SJCRH30 (cell line): ENCODE results near the gene PLEKHB1. TPM values are rescaled to one million over a fixed set of nuclear protein-coding genes. Genes with fewer than 3 reads are reported as not detected.

Experiments
- DNase-seq, 2 experiments: peaks; one replicate each; pipeline ENCODE4 v3.0.0-alpha.2; 2015 to 2020
- H3K27ac ChIP-seq: fragments of 250-450 bp; sonication (Bioruptor Pico); 2 replicates; pipeline ENCODE4 v1.5.1; 2020; ENCODE audit warnings: mild to moderate bottlenecking, moderate library complexity
- H3K27me3 ChIP-seq: fragments of 250-450 bp; sonication (Bioruptor Pico); 2 replicates; pipeline ENCODE4 v1.5.1; 2020; ENCODE audit warnings: mild to moderate bottlenecking, moderate library complexity
- H3K36me3 ChIP-seq: fragments of 250-450 bp; sonication (Bioruptor Pico); 2 replicates; pipeline ENCODE4 v1.5.1; 2020; ENCODE audit warnings: mild to moderate bottlenecking, moderate library complexity
- H3K4me1 ChIP-seq: fragments of 250-450 bp; sonication (Bioruptor Pico); 2 replicates; pipeline ENCODE4 v1.5.1; 2020; ENCODE audit warnings: mild to moderate bottlenecking, moderate library complexity
- H3K4me3 ChIP-seq: fragments of 250-450 bp; sonication (Bioruptor Pico); 2 replicates; pipeline ENCODE4 v1.5.1; 2020; ENCODE audit warnings: mild to moderate bottlenecking, moderate library complexity
- H3K9me3 ChIP-seq: fragments of 250-450 bp; sonication (Bioruptor Pico); replicated peaks from 2 replicates; pipeline ENCODE4 v1.5.1; 2020; ENCODE audit warnings: mild to moderate bottlenecking, moderate library complexity
- total RNA-seq: library from RNA; depleted of rRNA; stranded (reverse); fragments of >200 nt; shearing (Covaris generic); gene quantifications from 2 replicates; pipeline ENCODE4 v1.2.3, GENCODE V29; 2014; rRNA removed

Gene PLEKHB1
- total RNA-seq, result 5.3 and 5.4 TPM in 2 replicates

GRCh38 chr11:73645972-73646631, at the start of gene PLEKHB1:
Gene PLEKHB1, plus strand, starts transcription at chr11:73646581. Its CDS starts 28 bp downstream, at chr11:73646609.
- no peak within 1 kb of the TSS for H3K4me3 ChIP-seq
- H3K27me3 ChIP-seq, result no peaks in the 10 kb centered on the region

DNA sequence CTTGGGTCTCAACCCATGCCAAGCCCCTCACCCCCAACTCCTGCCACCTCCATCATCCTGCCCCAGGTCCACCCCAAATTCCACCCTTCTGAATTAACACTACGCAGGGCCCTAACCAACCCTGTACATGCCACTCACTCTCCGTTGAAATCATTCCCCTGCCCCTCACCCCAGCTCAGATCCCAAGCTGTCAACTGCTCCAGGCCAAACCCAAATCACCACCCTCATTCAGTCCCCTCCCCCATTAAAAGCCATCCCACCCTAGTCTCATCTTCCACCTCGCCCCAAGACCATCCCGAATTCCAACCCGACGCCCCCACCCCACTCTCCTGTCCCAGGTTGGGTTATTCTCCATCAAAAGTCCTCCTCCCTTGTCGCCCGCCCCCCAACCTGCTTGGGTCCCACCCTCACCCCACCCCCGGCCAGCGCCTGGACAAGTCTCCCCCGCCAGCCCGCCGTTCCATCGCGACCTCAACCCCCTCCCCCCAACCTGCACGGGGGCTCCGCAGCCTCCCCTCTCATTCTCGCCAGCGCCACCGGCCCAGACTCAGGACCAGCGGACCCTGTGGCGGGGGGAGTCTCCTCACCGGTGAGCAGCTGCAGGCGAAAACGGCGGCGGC, 48.9 kb upstream of the PLEKHB1 start:
- Histone ChIP-seq H3K9me3 (no peaks in the 10 kb centered on the region), H3K27ac (peak overlapping the region; percentile 89)

More at GRCh38 chr11:73645972-73646631, at the start of gene PLEKHB1:
- Histone ChIP-seq H3K4me1 (0 out of 2 replicates have a peak, but pooled peaks cover 2% of the 10 kb centered on the region), H3K36me3 (no peaks in the 10 kb centered on the region), H3K27ac (no peak within 1 kb of the TSS), H3K9me3 (no peaks in the 10 kb centered on the region)
- no peak for DNase-seq

DNA sequence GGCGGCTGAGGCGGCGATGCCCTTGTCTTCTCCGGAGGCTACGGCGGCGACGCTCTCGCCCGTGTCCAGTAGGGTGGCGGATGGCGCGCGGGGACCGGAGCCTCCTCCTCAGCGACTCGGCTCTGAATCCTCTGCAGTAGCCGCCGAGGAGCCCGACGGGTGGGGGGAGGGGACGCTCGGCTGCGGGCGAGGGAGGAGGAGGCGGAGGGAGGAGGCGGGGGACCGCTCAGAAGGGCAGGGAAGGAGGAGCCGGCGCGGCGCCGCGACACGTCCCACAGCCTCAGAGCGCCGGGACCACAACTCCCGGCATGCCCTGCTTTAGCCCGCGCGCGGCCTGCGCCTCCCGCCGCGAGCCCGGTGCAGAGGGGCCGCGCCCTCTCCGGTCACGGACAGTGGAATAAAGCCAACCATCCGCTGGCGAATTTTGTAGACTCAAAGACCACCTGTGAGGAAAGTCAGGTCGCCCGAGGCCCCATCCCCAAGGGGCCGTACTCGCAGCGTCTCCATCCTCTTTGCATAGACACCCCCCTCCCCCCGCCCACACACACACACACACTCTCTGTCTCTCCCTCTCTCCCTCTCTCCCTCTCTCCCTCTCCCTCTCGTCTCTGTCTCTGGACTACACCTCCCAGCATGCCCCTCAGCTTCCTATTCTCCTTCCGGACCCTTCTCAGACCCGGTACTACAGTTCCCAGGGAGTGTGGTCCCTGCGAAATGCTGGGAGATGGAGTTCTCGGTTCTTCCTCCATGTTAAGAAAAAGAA, 48.2 kb upstream of the PLEKHB1 start, which contains the start of gene FAM168A:
Gene FAM168A (minus strand): TSS at position 157 of the 763 bp plus-strand sequence. CDS start 129,638 bp downstream, outside the sequence.
- Histone ChIP-seq H3K36me3 (no peaks in the 10 kb centered on the region), H3K9me3 (no peaks in the 10 kb centered on the region), H3K4me1 (peaks cover 2% of the 10 kb centered on the region; the same call in 1 of the 2 replicates), H3K27ac (peak within 1 kb of the TSS; percentile 89), H3K27me3 (no peaks in the 10 kb centered on the region), H3K4me3 (peak within 1 kb of the TSS; percentile 82)
- peak; percentile 95 to 98 for DNase-seq

More for the DNA sequence above, 48.9 kb upstream of the PLEKHB1 start:
- H3K4me1 ChIP-seq, result peaks cover 2% of the 10 kb centered on the region; the same call in 1 of the 2 replicates
- peak; percentile 6 to 19 for DNase-seq
- no peaks in the 10 kb centered on the region for H3K27me3 ChIP-seq
- peak overlapping the region; percentile 82 for H3K4me3 ChIP-seq
- H3K36me3 ChIP-seq, result no peaks in the 10 kb centered on the region

GRCh38 chr11:73598719-73599379, 47.5 kb upstream of the PLEKHB1 start:
- peak overlapping the region; percentile 82 for H3K4me3 ChIP-seq
- peak in 1 of 2 experiments; percentile 34 for DNase-seq
- no peaks in the 10 kb centered on the region for H3K27me3 ChIP-seq
- no peaks in the 10 kb centered on the region for H3K9me3 ChIP-seq
- peaks cover 2% of the 10 kb centered on the region; the same call in 1 of the 2 replicates for H3K4me1 ChIP-seq
- peak overlapping the region; percentile 89 for H3K27ac ChIP-seq
- no peaks in the 10 kb centered on the region for H3K36me3 ChIP-seq

DNA sequence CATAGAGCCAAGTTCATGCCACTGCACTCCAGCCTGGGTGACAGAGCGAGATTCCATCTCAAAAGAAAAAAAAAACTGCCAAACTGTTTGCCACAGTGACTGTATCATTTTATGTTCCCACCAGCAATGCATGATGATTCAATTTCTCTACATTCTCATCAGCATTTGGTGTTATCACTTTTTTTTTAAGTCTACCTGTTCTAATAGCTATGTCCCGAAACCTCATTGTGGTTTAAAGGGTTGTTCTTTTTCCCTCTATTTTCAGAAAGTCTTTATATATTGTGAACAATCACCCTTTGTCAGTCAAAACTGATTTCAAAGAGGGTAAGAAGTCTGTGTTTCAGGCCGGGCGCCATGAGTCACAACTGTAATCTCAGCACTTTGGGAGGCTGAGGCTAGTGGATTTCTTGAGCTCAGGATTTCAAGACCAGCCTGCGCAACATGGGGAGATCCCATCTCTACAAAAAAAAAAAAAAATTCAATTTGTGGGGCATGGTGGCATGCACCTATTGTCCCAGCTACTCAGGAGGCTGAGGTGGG, 33.7 kb upstream of the PLEKHB1 start:
- DNase-seq, result no peak
- H3K4me3 ChIP-seq, result no peak overlapping the region
- H3K9me3 ChIP-seq, result no peaks in the 10 kb centered on the region
- H3K27me3 ChIP-seq, result no peaks in the 10 kb centered on the region
- H3K27ac ChIP-seq, result no peak overlapping the region
- H3K36me3 ChIP-seq, result no peaks in the 10 kb centered on the region
- no peaks in the 10 kb centered on the region for H3K4me1 ChIP-seq

- Histone ChIP-seq H3K4me3 (no peak overlapping the region), H3K36me3 (no peaks in the 10 kb centered on the region), H3K4me1 (no peaks in the 10 kb centered on the region), H3K27me3 (no peaks in the 10 kb centered on the region), H3K27ac (no peak overlapping the region), H3K9me3 (no peaks in the 10 kb centered on the region)
- DNase-seq, result no peak
Measured at GRCh38 chr11:73614591-73614990, 31.8 kb upstream of the PLEKHB1 start.

DNA sequence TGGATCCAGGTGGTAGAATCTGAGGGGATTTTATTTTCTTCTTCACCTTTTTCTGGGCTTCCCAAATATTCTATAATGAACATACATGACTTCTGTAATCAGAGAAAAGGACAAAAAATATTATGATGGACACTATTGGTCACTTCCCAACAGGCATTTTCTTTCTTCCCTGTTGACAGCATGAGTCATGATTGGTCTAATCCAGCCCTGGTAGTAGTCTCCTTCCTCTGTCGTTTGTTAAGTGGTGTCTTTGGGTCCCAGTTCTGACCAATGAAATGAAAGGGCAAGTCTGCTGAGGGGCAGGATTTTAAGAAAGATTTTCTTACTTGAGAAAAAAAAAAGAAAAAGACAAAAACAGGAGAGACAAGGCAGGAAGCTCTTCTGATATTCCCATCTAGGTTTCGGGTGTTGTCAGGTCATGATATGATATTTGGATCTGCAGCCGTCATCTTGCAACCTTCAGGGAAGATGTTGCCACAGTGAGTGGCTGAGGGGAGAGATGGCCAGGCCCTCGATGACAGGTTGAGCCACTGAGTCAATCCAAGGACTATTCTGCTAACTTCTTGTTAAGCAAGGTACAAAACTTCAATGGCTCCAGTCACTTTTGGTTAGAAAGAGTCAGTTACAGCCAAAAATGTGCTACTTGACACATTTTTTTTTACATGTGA, 23.3 kb upstream of the PLEKHB1 start:
- Histone ChIP-seq H3K36me3 (no peaks in the 10 kb centered on the region), H3K4me3 (no peak overlapping the region), H3K9me3 (no peaks in the 10 kb centered on the region), H3K27me3 (no peaks in the 10 kb centered on the region), H3K4me1 (peaks cover 9% of the 10 kb centered on the region; the same call in 1 of the 2 replicates), H3K27ac (no peak overlapping the region)
- peak in 1 of 2 experiments; percentile 13 for DNase-seq

GRCh38 chr11:73623686-73624085, 22.7 kb upstream of the PLEKHB1 start:
- Histone ChIP-seq H3K27me3 (no peaks in the 10 kb centered on the region), H3K36me3 (no peaks in the 10 kb centered on the region), H3K4me1 (peaks cover 9% of the 10 kb centered on the region; the same call in 1 of the 2 replicates), H3K4me3 (no peak overlapping the region), H3K9me3 (no peaks in the 10 kb centered on the region), H3K27ac (no peak overlapping the region)
- peak; percentile 19 to 63 for DNase-seq

GRCh38 chr11:73625696-73626318, 20.6 kb upstream of the PLEKHB1 start:
- no peak overlapping the region for H3K27ac ChIP-seq
- no peaks in the 10 kb centered on the region for H3K9me3 ChIP-seq
- peak; percentile 61 to 84 for DNase-seq
- no peaks in the 10 kb centered on the region for H3K27me3 ChIP-seq
- H3K4me1 ChIP-seq, result peaks cover 9% of the 10 kb centered on the region; the same call in 1 of the 2 replicates
- no peak overlapping the region for H3K4me3 ChIP-seq
- H3K36me3 ChIP-seq, result no peaks in the 10 kb centered on the region

DNA sequence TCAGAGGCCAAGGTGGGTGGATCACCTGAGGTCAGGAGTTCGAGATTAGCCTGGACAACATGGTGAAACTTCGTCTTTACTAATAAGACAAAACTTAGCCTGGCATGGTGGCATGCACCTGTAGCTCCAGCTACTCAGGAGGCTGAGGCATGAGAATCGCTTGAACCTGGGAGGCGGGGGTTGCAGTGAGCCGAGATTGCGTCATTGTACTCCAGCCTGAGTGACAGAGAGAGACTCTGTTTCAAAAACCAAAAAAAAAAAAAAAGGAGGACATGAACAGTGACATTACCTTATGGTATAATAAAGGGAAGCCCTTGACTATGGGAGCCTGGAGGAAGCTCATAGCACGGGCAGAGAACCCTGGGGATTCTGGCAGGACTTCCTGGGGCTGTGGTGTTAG, 16.5 kb upstream of the PLEKHB1 start:
- Histone ChIP-seq H3K4me1 (no peaks in the 10 kb centered on the region), H3K9me3 (peaks cover 3% of the 10 kb centered on the region; the same call in 1 of the 2 replicates), H3K36me3 (no peaks in the 10 kb centered on the region), H3K4me3 (no peak overlapping the region), H3K27ac (no peak overlapping the region), H3K27me3 (no peaks in the 10 kb centered on the region)
- no peak for DNase-seq

DNA sequence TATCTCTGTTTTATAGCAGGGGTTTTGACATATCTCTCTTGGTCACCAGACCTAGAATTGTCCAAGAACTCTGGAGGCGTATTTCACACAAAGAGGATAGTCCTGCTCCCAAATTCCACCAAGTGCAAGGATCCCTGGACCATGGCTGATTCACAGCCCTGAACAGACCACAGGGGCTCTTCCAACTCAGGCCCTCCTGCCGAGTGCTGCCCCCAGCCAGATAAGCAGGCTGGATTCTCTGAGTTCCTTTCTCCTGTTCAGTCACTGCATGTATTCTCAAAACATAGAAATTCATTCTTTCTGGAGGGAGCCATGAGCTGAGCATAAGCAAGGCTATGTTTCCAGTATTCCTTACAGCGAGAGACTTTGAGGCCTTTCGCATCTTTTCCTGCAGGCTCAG, 13.4 kb upstream of the PLEKHB1 start:
- no peak overlapping the region for H3K27ac ChIP-seq
- no peaks in the 10 kb centered on the region for H3K27me3 ChIP-seq
- H3K9me3 ChIP-seq, result peaks cover 3% of the 10 kb centered on the region; the same call in 1 of the 2 replicates
- no peaks in the 10 kb centered on the region for H3K36me3 ChIP-seq
- DNase-seq, result no peak
- 0 out of 2 replicates have a peak, but pooled peaks cover 3% of the 10 kb centered on the region for H3K4me1 ChIP-seq
- no peak overlapping the region for H3K4me3 ChIP-seq

GRCh38 chr11:73633999-73634398, 12.4 kb upstream of the PLEKHB1 start:
- no peak for DNase-seq
- Histone ChIP-seq H3K9me3 (peaks cover 3% of the 10 kb centered on the region; the same call in 1 of the 2 replicates), H3K27ac (no peak overlapping the region), H3K4me3 (no peak overlapping the region), H3K4me1 (0 out of 2 replicates have a peak, but pooled peaks cover 3% of the 10 kb centered on the region), H3K27me3 (no peaks in the 10 kb centered on the region), H3K36me3 (no peaks in the 10 kb centered on the region)

DNA sequence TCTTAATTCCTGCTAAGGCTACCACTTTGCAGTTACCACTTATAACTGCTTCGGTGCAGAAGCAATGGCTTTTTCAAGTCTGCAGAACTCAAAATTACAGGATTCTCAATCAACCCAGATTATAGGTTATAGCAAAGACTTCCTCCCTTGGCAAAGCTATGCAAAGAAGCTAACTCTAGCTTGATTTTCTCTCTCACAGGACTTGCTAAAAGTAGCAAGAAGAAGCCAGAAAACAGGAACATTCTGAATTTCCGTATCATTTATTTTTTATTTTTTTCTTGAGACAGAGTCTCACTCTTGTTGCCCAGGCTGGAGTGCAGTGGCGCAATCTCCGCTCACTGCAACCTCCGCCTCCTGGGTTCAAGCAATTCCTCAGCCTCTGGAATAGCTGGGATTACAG, 10.7 kb upstream of the PLEKHB1 start:
- no peak for DNase-seq
- Histone ChIP-seq H3K27me3 (no peaks in the 10 kb centered on the region), H3K27ac (no peak overlapping the region), H3K4me3 (no peak overlapping the region), H3K4me1 (0 out of 2 replicates have a peak, but pooled peaks cover 3% of the 10 kb centered on the region), H3K9me3 (peaks cover 3% of the 10 kb centered on the region; the same call in 1 of the 2 replicates), H3K36me3 (no peaks in the 10 kb centered on the region)
